ENCODE data around the gene LRRC4C. TPM values are rescaled to one million over a fixed set of nuclear protein-coding genes. Genes with fewer than 3 reads are reported as not detected.
A peak's percentile ranks its signal among the peaks of the same experiment; 100 is the strongest.

The LRRC4C gene
- total and polyA plus RNA-seq, 10 of the 15 experiments (the other 5 are each of a cell fraction or from before 2014, with no cell fraction given): 1.5 TPM; not detected in 9

- TF ChIP-seq, protein P1, sequence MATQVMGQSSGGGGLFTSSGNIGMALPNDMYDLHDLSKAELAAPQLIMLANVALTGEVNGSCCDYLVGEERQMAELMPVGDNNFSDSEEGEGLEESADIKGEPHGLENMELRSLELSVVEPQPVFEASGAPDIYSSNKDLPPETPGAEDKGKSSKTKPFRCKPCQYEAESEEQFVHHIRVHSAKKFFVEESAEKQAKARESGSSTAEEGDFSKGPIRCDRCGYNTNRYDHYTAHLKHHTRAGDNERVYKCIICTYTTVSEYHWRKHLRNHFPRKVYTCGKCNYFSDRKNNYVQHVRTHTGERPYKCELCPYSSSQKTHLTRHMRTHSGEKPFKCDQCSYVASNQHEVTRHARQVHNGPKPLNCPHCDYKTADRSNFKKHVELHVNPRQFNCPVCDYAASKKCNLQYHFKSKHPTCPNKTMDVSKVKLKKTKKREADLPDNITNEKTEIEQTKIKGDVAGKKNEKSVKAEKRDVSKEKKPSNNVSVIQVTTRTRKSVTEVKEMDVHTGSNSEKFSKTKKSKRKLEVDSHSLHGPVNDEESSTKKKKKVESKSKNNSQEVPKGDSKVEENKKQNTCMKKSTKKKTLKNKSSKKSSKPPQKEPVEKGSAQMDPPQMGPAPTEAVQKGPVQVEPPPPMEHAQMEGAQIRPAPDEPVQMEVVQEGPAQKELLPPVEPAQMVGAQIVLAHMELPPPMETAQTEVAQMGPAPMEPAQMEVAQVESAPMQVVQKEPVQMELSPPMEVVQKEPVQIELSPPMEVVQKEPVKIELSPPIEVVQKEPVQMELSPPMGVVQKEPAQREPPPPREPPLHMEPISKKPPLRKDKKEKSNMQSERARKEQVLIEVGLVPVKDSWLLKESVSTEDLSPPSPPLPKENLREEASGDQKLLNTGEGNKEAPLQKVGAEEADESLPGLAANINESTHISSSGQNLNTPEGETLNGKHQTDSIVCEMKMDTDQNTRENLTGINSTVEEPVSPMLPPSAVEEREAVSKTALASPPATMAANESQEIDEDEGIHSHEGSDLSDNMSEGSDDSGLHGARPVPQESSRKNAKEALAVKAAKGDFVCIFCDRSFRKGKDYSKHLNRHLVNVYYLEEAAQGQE (IDR thresholded peaks at IDR 0.05; ENCODE audit: low read depth, low read length): no peak
- TF ChIP-seq IRF4 (IDR thresholded peaks at IDR 0.05; ENCODE audit: low read depth, low read length) (no peak), RELA (IDR thresholded peaks at IDR 0.05; ENCODE audit: borderline replicate concordance, partially characterized antibody) (no peak), NFXL1 (IDR thresholded peaks at IDR 0.05; ENCODE audit: borderline replicate concordance) (no peak), ZNF207 (IDR thresholded peaks at IDR 0.05; ENCODE audit: borderline replicate concordance) (no peak), MTA2 (IDR thresholded peaks at IDR 0.05; ENCODE audit: low read depth) (peak; percentile 99), ESRRA (IDR thresholded peaks at IDR 0.05; ENCODE audit: low read length) (no peak), RB1 (IDR thresholded peaks at IDR 0.05; ENCODE audit: borderline replicate concordance) (no peak), EP300 (IDR thresholded peaks at IDR 0.05; ENCODE audit: borderline replicate concordance in 1 of 2, control insufficient read depth in 1 of 2, low read depth in 2 of 2, low read length in 2 of 2) (peak; percentile 73 to 92; a peak in 3 of 4 replicates), EZH2 (IDR thresholded peaks at IDR 0.05; ENCODE audit: borderline replicate concordance, control insufficient read depth, low read depth, low read length) (no peak), MYC (IDR thresholded peaks at IDR 0.05; ENCODE audit: insufficient read depth, insufficient read length, insufficient replicate concordance, low read length, severe bottlenecking) (no peak), HDAC6 (IDR thresholded peaks at IDR 0.05; ENCODE audit: unreplicated experiment) (no peak), SUPT20H (IDR thresholded peaks at IDR 0.05; ENCODE audit: borderline replicate concordance, control insufficient read depth, low read depth, low read length) (no peak), LARP7 (IDR thresholded peaks at IDR 0.05) (no peak), IRF3 (IDR thresholded peaks at IDR 0.05) (no peak), NRF1 (conservative IDR thresholded peaks at IDR 0.05; ENCODE audit: low read depth, low read length) (no peak), CHD4 (IDR thresholded peaks at IDR 0.05) (no peak), NFYB (IDR thresholded peaks at IDR 0.05; ENCODE audit: insufficient read depth, low read depth, low read length) (no peak)
- TF ChIP-seq, protein P2, sequence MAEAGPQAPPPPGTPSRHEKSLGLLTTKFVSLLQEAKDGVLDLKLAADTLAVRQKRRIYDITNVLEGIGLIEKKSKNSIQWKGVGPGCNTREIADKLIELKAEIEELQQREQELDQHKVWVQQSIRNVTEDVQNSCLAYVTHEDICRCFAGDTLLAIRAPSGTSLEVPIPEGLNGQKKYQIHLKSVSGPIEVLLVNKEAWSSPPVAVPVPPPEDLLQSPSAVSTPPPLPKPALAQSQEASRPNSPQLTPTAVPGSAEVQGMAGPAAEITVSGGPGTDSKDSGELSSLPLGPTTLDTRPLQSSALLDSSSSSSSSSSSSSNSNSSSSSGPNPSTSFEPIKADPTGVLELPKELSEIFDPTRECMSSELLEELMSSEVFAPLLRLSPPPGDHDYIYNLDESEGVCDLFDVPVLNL (IDR thresholded peaks at IDR 0.05; ENCODE audit: low read depth, low read length): no peak
- TF ChIP-seq, protein P3, sequence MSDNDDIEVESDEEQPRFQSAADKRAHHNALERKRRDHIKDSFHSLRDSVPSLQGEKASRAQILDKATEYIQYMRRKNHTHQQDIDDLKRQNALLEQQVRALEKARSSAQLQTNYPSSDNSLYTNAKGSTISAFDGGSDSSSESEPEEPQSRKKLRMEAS (IDR thresholded peaks at IDR 0.05; ENCODE audit: low read depth, low read length): no peak; the same call in 1 of the 2 replicates
- TF ChIP-seq, protein P4, sequence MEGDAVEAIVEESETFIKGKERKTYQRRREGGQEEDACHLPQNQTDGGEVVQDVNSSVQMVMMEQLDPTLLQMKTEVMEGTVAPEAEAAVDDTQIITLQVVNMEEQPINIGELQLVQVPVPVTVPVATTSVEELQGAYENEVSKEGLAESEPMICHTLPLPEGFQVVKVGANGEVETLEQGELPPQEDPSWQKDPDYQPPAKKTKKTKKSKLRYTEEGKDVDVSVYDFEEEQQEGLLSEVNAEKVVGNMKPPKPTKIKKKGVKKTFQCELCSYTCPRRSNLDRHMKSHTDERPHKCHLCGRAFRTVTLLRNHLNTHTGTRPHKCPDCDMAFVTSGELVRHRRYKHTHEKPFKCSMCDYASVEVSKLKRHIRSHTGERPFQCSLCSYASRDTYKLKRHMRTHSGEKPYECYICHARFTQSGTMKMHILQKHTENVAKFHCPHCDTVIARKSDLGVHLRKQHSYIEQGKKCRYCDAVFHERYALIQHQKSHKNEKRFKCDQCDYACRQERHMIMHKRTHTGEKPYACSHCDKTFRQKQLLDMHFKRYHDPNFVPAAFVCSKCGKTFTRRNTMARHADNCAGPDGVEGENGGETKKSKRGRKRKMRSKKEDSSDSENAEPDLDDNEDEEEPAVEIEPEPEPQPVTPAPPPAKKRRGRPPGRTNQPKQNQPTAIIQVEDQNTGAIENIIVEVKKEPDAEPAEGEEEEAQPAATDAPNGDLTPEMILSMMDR (IDR thresholded peaks at IDR 0.05 in 2 of 3, conservative IDR thresholded peaks at IDR 0.05 in 1 of 3; ENCODE audit: control insufficient read depth in 2 of 3, extremely low read depth in 1 of 3, insufficient read depth in 1 of 3, low read depth in 3 of 3, low read length in 3 of 3): no peak
Observed at GRCh38 chr11:40168414-40168813, 1291.0 kb downstream of the LRRC4C start (continued).
